HepG2 (cell line): ENCODE results near the gene CHADL. TPM values are rescaled to one million over a fixed set of nuclear protein-coding genes. Genes with fewer than 3 reads are reported as not detected.

Experiments used
- CHCHD3 ChIP-seq: sonication (generic); formaldehyde crosslinking; IDR thresholded peaks from 2 replicates; pipeline ENCODE4 v1.8.0; 2022; ENCODE audit warnings: mild to moderate bottlenecking, missing genetic modification reagents, moderate library complexity
- NCOA1 ChIP-seq: sonication (generic); formaldehyde crosslinking; IDR thresholded peaks from 2 replicates; pipeline ENCODE4 v1.9.0; 2021; ENCODE audit warnings: missing genetic modification reagents
- NCOA5 ChIP-seq: sonication (generic); formaldehyde crosslinking; IDR thresholded peaks from 2 replicates; pipeline ENCODE4 v1.4.0; 2020; ENCODE audit warnings: missing genetic modification reagents
- POLR2AphosphoS2 ChIP-seq: IDR thresholded peaks from 2 replicates; pipeline ENCODE4 v1.6.1; 2011; ENCODE audit warnings: low read depth, low read length, improper control_type of control experiment
- SIN3A ChIP-seq: IDR thresholded peaks from 2 replicates; pipeline ENCODE4 v1.6.1; 2011; ENCODE audit warnings: low read depth, mild to moderate bottlenecking, control low read depth, low read length, borderline replicate concordance
- STAT5B ChIP-seq: sonication (generic); formaldehyde crosslinking; IDR thresholded peaks from 2 replicates; pipeline ENCODE4 v1.4.0; 2020; ENCODE audit warnings: missing genetic modification reagents
- TEAD2 ChIP-seq: sonication (generic); formaldehyde crosslinking; IDR thresholded peaks from 2 replicates; pipeline ENCODE4 v1.9.0; 2021; ENCODE audit warnings: missing genetic modification reagents
- ZBTB10 ChIP-seq: sonication (generic); formaldehyde crosslinking; IDR thresholded peaks from 2 replicates; pipeline ENCODE4 v1.4.0; 2020; ENCODE audit warnings: missing genetic modification reagents, borderline replicate concordance
- ZBTB40 ChIP-seq, 2 experiments: fragments of 450-650 bp in 1 of 2; sonication (generic) in 1 of 2; formaldehyde crosslinking in 1 of 2; IDR thresholded peaks; 2 replicates each; pipeline versions ENCODE4 v1.6.1 to v1.8.0; 2016 to 2022; ENCODE audit warnings: antibody characterized with exemption in 1 of 2, mild to moderate bottlenecking in 1 of 2, missing genetic modification reagents in 1 of 2
- ZC3H4 ChIP-seq: sonication (generic); formaldehyde crosslinking; IDR thresholded peaks from 2 replicates; pipeline ENCODE4 v1.4.0; 2020; ENCODE audit warnings: missing genetic modification reagents, borderline replicate concordance
- ZKSCAN1 ChIP-seq: fragments of 150-350 bp; IDR thresholded peaks from 2 replicates; pipeline ENCODE4 v1.6.1; 2014; ENCODE audit warnings: low read length
- ZNF337 ChIP-seq: sonication (generic); formaldehyde crosslinking; IDR thresholded peaks from 2 replicates; pipeline ENCODE4 v1.5.1; 2020; ENCODE audit warnings: missing genetic modification reagents, low read depth, mild to moderate bottlenecking, borderline replicate concordance
- ZNF446 ChIP-seq: sonication (generic); formaldehyde crosslinking; IDR thresholded peaks from 2 replicates; pipeline ENCODE4 v1.5.0; 2020; ENCODE audit warnings: mild to moderate bottlenecking, missing genetic modification reagents
- ZNF557 ChIP-seq: sonication (generic); formaldehyde crosslinking; IDR thresholded peaks from 2 replicates; pipeline ENCODE4 v1.4.0; 2020; ENCODE audit warnings: missing genetic modification reagents
- ZNF652 ChIP-seq: IDR thresholded peaks from 2 replicates; pipeline ENCODE4 v1.6.1; 2016; ENCODE audit warnings: low read depth, borderline replicate concordance
- ZNF83 ChIP-seq: sonication (generic); formaldehyde crosslinking; IDR thresholded peaks from 2 replicates; pipeline ENCODE4 v1.4.0; 2020; ENCODE audit warnings: missing genetic modification reagents, mild to moderate bottlenecking, borderline replicate concordance
- polyA plus RNA-seq, 8 experiments: library from polyadenylated mRNA; depleted of rRNA in 3 of 8; stranded (reverse) in 7 of 8; unstranded in 1 of 8; fragments of >200 nt; fragmentation: Illumina TruSeq in 4 of 8; extraction: Trizol in 4 of 8; gene quantifications; 2 replicates each; pipeline versions ENCODE4 v1.2.1 to v1.2.3, GENCODE V29; 2011 to 2016; ENCODE audit warnings: low read depth in 4 of 8, missing spikeins in 1 of 8, mixed read lengths in 1 of 8; ENCODE audit not compliant: insufficient read depth in 1 of 8
- total RNA-seq, 5 experiments: library from RNA; depleted of rRNA; stranded (reverse); fragments of >200 nt; fragmentation: Illumina TruSeq; extraction: Trizol; gene quantifications; 2 replicates each; pipeline ENCODE4 v1.2.3, GENCODE V29; 2016; ENCODE audit warnings: low read depth in 1 of 5

The CHADL gene
- total and polyA plus RNA-seq, 2 of the 13 experiments (the other 11 are each of a cell fraction or from before 2014, with no cell fraction given) = 2.8 to 8.1 TPM

GRCh38 chr22:41234815-41235695, 5.7 kb downstream of the CHADL start (continued):
- TF ChIP-seq ZBTB10 (CRISPR knock-in tag) (0 out of 2 replicates have a peak, but pooled peaks have one; percentile 39), TEAD2 (CRISPR knock-in tag) (no peak), ZNF446 (CRISPR knock-in tag) (no peak), NCOA5 (no peak), ZNF337 (CRISPR knock-in tag) (no peak), POLR2AphosphoS2 (no peak), STAT5B (CRISPR knock-in tag) (no peak), ZBTB40 (IDR thresholded peaks at IDR 0.05) (no peak), ZBTB40 (CRISPR knock-in tag; IDR thresholded peaks at IDR 0.05) (no peak), ZKSCAN1 (no peak), NCOA1 (no peak), ZNF652 (CRISPR knock-in tag) (no peak), CHCHD3 (CRISPR knock-in tag) (no peak), ZNF557 (CRISPR knock-in tag) (no peak), ZNF83 (CRISPR knock-in tag) (no peak), ZC3H4 (CRISPR knock-in tag) (no peak), SIN3A (no peak)
